Left ventricle myocardium inferior (tissue), 1 donor: ENCODE data around the gene MAP3K5. TPM values are rescaled to one million over a fixed set of nuclear protein-coding genes. Genes with fewer than 3 reads are reported as not detected.
"Not testable (repeated sequence)": the region's sequence is repeated elsewhere in the genome, so short reads cannot be mapped to it uniquely, and the experiment has no call there.

ENCODE experiments used
- DNase-seq: peaks from one replicate; pipeline ENCODE4 v3.0.0-alpha.2; 2020
- H3K27ac ChIP-seq: fragments of 200-600 bp; replicated peaks from 2 replicates; pipeline ENCODE4 v1.8.0; 2021
- H3K27me3 ChIP-seq: fragments of 200-600 bp; 2 replicates; pipeline ENCODE4 v1.8.0; 2021; ENCODE audit warnings: low read depth
- H3K36me3 ChIP-seq: fragments of 200-600 bp; 2 replicates; pipeline ENCODE4 v1.8.0; 2021
- H3K4me1 ChIP-seq: fragments of 200-600 bp; 2 replicates; pipeline ENCODE4 v1.8.0; 2021
- H3K4me3 ChIP-seq: fragments of 200-600 bp; 2 replicates; pipeline ENCODE4 v1.8.0; 2021; ENCODE audit warnings: mild to moderate bottlenecking, moderate library complexity
- H3K9me3 ChIP-seq: fragments of 200-600 bp; replicated peaks from 2 replicates; pipeline ENCODE4 v1.8.0; 2021
- intact Hi-C: fragments of 100-400 bp; cut with micrococcal nuclease; formaldehyde crosslinking; loops from one replicate; pipeline ENCODE4 v1.11.0; 2022
- total RNA-seq: library from RNA; stranded (reverse); fragmentation: NEBNext Ultra II Directional; extraction: Animal tissue kit (Norgen Biotek cat#: 25700); gene quantifications from one replicate; pipeline ENCODE4 v1.2.1, GENCODE V29; 2021
- TF ChIP-seq, protein P1 (sequence below): fragments of 200-600 bp; IDR thresholded peaks from 2 replicates; pipeline ENCODE4 v1.8.0; 2021; ENCODE audit warnings: antibody characterized with exemption, mild to moderate bottlenecking, borderline replicate concordance
- donor health status: DM: no; HTN: yes; CAD: no; lungs with severe emphysema.

MAP3K5 gene
- total RNA-seq, 1 donor from 2014 or later, result 44.1 TPM

- Histone ChIP-seq H3K27me3 (no peaks in the 10 kb centered on the region), H3K4me3 (peak overlapping the region; percentile 92), H3K27ac (peak overlapping the region; percentile 96), H3K4me1 (peaks cover 57% of the 10 kb centered on the region), H3K36me3 (no peaks in the 10 kb centered on the region), H3K9me3 (no peaks in the 10 kb centered on the region)
- DNase-seq, result peak; percentile 66
- intact Hi-C loops, result loop anchor here (2.0 to 10.0 kb wide), 2 partner anchors 147 to 207 kb away; no protein-coding TSS in a partner anchor
- TF ChIP-seq, protein P1, sequence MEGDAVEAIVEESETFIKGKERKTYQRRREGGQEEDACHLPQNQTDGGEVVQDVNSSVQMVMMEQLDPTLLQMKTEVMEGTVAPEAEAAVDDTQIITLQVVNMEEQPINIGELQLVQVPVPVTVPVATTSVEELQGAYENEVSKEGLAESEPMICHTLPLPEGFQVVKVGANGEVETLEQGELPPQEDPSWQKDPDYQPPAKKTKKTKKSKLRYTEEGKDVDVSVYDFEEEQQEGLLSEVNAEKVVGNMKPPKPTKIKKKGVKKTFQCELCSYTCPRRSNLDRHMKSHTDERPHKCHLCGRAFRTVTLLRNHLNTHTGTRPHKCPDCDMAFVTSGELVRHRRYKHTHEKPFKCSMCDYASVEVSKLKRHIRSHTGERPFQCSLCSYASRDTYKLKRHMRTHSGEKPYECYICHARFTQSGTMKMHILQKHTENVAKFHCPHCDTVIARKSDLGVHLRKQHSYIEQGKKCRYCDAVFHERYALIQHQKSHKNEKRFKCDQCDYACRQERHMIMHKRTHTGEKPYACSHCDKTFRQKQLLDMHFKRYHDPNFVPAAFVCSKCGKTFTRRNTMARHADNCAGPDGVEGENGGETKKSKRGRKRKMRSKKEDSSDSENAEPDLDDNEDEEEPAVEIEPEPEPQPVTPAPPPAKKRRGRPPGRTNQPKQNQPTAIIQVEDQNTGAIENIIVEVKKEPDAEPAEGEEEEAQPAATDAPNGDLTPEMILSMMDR, result no peak
Measured at GRCh38 chr6:136791296-136792094, 782 bp downstream of the MAP3K5 start.

DNA sequence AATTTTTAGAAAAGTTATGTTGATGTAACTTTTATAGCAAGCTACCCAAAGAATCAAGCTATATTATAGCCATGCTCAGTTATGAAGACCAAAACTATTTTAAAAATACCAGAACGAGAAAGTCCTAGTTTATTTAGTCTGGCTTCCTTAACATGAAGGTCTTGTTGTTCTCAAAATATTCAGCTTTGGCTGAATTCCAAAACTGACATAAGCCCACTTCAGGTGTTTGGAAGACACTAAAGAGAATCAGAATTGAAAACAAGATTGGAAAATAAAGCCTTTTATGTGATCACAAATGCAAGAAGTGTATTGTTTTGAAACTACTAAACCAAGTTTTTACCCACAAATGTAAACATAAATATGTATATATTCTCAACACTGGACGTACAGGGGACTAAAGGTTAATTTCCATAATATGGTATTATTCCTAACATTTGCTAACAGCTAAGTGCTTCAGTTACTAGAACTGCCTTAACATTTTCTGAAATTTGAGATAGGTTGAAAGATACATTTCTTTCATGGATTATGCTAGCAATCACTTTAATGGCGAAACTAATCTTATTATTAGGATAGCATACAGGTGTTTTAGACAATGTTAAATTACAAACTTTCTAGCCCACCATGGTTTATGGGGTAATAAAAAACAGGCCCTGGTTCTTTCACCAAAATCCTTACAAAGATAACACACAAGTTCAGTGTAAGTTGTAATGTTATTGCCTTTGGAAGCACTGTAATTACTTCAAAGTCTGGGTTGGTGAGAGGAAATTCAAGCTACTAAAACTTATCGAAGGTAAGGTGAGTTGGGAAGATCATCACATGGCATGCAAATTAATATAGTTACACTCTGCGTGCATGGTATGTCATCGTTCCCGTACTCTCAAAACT lies 1.6 kb downstream of the MAP3K5 start:
- Histone ChIP-seq H3K36me3 (no peaks in the 10 kb centered on the region), H3K9me3 (no peaks in the 10 kb centered on the region), H3K4me3 (peak overlapping the region; percentile 92), H3K4me1 (peaks cover 65% of the 10 kb centered on the region), H3K27ac (peak overlapping the region; percentile 96), H3K27me3 (no peaks in the 10 kb centered on the region)
- TF ChIP-seq, protein P1, result no peak
- intact Hi-C loops, result loop anchor here (10.0 kb wide), 1 partner anchor 206 kb away; no protein-coding TSS in a partner anchor
- no peak for DNase-seq

DNA sequence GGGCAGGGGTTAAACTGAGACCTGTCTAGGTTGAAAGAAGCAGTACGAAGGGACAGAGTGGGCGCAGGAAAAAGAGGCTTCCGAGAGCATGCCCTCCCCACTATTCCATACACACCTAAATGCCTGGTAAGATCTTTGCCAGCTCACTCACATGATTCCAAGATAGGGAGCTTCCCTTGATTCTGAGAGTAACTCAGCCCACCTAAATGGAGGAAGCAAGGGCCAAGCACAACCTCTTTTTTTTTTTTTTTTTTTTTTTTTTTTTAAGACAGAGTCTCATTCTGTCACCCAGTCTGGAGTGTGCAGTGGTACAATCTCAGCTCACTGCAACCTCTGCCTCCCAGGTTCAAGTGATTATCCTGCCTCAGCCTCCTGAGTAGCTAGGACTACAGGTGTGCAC lies 2.8 kb downstream of the MAP3K5 start:
- Histone ChIP-seq H3K4me3 (peak overlapping the region; percentile 92), H3K4me1 (peaks cover 77% of the 10 kb centered on the region)
- DNase-seq, H3K27me3 ChIP-seq, H3K27ac ChIP-seq, H3K36me3 ChIP-seq, intact Hi-C loops, H3K9me3 ChIP-seq: not testable (repeated sequence)

GRCh38 chr6:136788069-136788902 lies 4.0 kb downstream of the MAP3K5 start:
- Histone ChIP-seq H3K27ac (peak overlapping the region; percentile 36), H3K27me3 (no peaks in the 10 kb centered on the region), H3K4me1 (peaks cover 85% of the 10 kb centered on the region), H3K4me3 (no peak overlapping the region), H3K9me3 (no peaks in the 10 kb centered on the region), H3K36me3 (no peaks in the 10 kb centered on the region)
- intact Hi-C loops, result no loop called here
- TF ChIP-seq, protein P1, result no peak
- no peak for DNase-seq

GRCh38 chr6:136787726-136788068 lies 4.6 kb downstream of the MAP3K5 start:
- no peaks in the 10 kb centered on the region for H3K9me3 ChIP-seq
- H3K4me1 ChIP-seq, result peaks cover 85% of the 10 kb centered on the region
- H3K4me3 ChIP-seq, result no peak overlapping the region
- TF ChIP-seq, protein P1, result no peak
- peak overlapping the region; percentile 36 for H3K27ac ChIP-seq
- intact Hi-C loops, result no loop called here
- DNase-seq, result no peak
- no peaks in the 10 kb centered on the region for H3K36me3 ChIP-seq
- no peaks in the 10 kb centered on the region for H3K27me3 ChIP-seq
